MCF 10A (cell line): ENCODE data around the gene SETMAR. TPM values are rescaled to one million over a fixed set of nuclear protein-coding genes. Genes with fewer than 3 reads are reported as not detected.
"Not testable (repeated sequence)": the region's sequence is repeated elsewhere in the genome, so short reads cannot be mapped to it uniquely, and the experiment has no call there.

Source experiments
- BruUV-seq: library from RNA; stranded (reverse); fragments of 400-500 nt; replicated peaks from 2 replicates; lab custom pipeline; 2021; lab: Mats Ljungman, UMichigan
- CTCF ChIA-PET: fragments of 300-600 bp; sonication (Branson Sonifier 250); formaldehyde crosslinking; extraction: SDS; loops from one replicate; lab custom pipeline; 2021; ENCODE audit warnings: antibody characterized with exemption, inconsistent platforms; lab: Yijun Ruan, JAX
- POLR2A ChIA-PET: fragments of 300-600, 350-650 bp; sonication (Branson Sonifier 250); formaldehyde crosslinking; extraction: SDS; loops from one replicate; lab custom pipeline; 2020; ENCODE audit warnings: antibody characterized with exemption, inconsistent platforms; lab: Yijun Ruan, JAX
- DNase-seq: peaks from one replicate; pipeline ENCODE4 v3.0.0-alpha.2; 2018; ENCODE audit not compliant: unreplicated experiment
- H3K27ac Mint-ChIP-seq: one replicate; pipeline ENCODE4 v1.8.0; 2022; ENCODE audit warnings: mild to moderate bottlenecking, low read depth, mixed read lengths; ENCODE audit not compliant: unreplicated experiment
- H3K27me3 Mint-ChIP-seq: one replicate; pipeline ENCODE4 v1.8.0; 2022; ENCODE audit warnings: mixed read lengths; ENCODE audit not compliant: insufficient read depth, unreplicated experiment
- H3K36me3 Mint-ChIP-seq: one replicate; pipeline ENCODE4 v1.8.0; 2022; ENCODE audit warnings: mild to moderate bottlenecking, moderate library complexity, mixed read lengths; ENCODE audit not compliant: insufficient read depth, unreplicated experiment
- H3K4me1 Mint-ChIP-seq: one replicate; pipeline ENCODE4 v1.8.0; 2022; ENCODE audit warnings: mixed read lengths; ENCODE audit not compliant: insufficient read depth, unreplicated experiment
- H3K4me3 Mint-ChIP-seq: one replicate; pipeline ENCODE4 v1.8.0; 2022; ENCODE audit warnings: mild to moderate bottlenecking, moderate library complexity, mixed read lengths; ENCODE audit not compliant: unreplicated experiment
- H3K9me3 Mint-ChIP-seq: one replicate; pipeline ENCODE4 v1.8.0; 2022; ENCODE audit warnings: mixed read lengths; ENCODE audit not compliant: unreplicated experiment
- CTCF ChIP-seq: fragments of 200-600 bp; IDR thresholded peaks from one replicate; pipeline ENCODE4 v1.8.0; 2022; ENCODE audit warnings: antibody characterized with exemption, mild to moderate bottlenecking; ENCODE audit not compliant: unreplicated experiment
- intact Hi-C: fragments of 100-400 bp; cut with micrococcal nuclease; formaldehyde crosslinking; loops from 2 replicates; pipeline ENCODE4 v1.14.1; 2022
- total RNA-seq: library from RNA; stranded (reverse); gene quantifications from 2 replicates; pipeline ENCODE4 v1.2.3, GENCODE V29; 2022

Gene SETMAR
- total RNA-seq, 1 experiment from 2014 or later: 8.3 TPM

- Mint-ChIP-seq H3K27me3 (no peaks in the 10 kb centered on the region), H3K9me3 (no peaks in the 10 kb centered on the region), H3K4me1 (peaks cover 8% of the 10 kb centered on the region), H3K4me3 (no peak overlapping the region), H3K36me3 (no peaks in the 10 kb centered on the region), H3K27ac (no peak overlapping the region)
- no TSS peak for BruUV-seq
- no peak for DNase-seq
- ChIA-PET CTCF (interaction anchor here (0.6 to 1.2 kb wide), 4 partner anchors 11 to 1144 kb away, joined by 3 to 4 read pairs (median 4); no protein-coding TSS in a partner anchor), POLR2A (interaction anchor here (2.6 to 5.1 kb wide), 2 partner anchors 13 to 18 kb away, joined by 11 to 47 read pairs; no protein-coding TSS in a partner anchor)
- intact Hi-C loops: no loop called here
- TF ChIP-seq CTCF: no peak
Measured at GRCh38 chr3:4321732-4322131, 18.6 kb downstream of the SETMAR start.

DNA sequence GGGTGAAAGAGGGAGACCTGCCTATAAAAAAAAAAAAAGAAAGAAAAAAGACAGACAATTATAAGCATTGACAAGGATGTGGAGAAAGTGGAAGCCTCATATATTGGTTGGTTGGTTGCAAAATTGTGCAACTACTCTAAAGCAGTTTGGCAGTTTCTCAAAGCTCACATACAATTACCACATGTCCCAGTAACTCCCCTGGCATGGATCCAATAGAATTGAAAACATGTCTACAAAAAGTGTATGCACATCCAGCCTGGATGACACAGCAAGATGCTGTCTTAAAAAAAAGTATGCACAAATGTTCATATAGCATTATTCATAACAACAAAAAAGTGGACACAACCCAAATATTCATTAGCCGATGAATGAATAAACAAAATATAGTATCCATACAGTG lies 19.5 kb downstream of the SETMAR start:
- no peak overlapping the region for H3K4me3 Mint-ChIP-seq
- H3K27ac Mint-ChIP-seq: peak overlapping the region; percentile 71
- TF ChIP-seq CTCF: no peak
- intact Hi-C loops: no loop called here
- no peaks in the 10 kb centered on the region for H3K9me3 Mint-ChIP-seq
- no peaks in the 10 kb centered on the region for H3K27me3 Mint-ChIP-seq
- peak; percentile 95 for DNase-seq
- BruUV-seq: no TSS peak
- H3K4me1 Mint-ChIP-seq: peaks cover 8% of the 10 kb centered on the region
- CTCF ChIA-PET: interaction anchor here (0.6 to 2.3 kb wide), 5 partner anchors 11 to 1145 kb away, joined by 3 to 6 read pairs (median 4); no protein-coding TSS in a partner anchor
- no peaks in the 10 kb centered on the region for H3K36me3 Mint-ChIP-seq
- POLR2A ChIA-PET: interaction anchor here (1.5 to 5.1 kb wide), 3 partner anchors 8 to 19 kb away, joined by 3 to 47 read pairs (median 11); no protein-coding TSS in a partner anchor

DNA sequence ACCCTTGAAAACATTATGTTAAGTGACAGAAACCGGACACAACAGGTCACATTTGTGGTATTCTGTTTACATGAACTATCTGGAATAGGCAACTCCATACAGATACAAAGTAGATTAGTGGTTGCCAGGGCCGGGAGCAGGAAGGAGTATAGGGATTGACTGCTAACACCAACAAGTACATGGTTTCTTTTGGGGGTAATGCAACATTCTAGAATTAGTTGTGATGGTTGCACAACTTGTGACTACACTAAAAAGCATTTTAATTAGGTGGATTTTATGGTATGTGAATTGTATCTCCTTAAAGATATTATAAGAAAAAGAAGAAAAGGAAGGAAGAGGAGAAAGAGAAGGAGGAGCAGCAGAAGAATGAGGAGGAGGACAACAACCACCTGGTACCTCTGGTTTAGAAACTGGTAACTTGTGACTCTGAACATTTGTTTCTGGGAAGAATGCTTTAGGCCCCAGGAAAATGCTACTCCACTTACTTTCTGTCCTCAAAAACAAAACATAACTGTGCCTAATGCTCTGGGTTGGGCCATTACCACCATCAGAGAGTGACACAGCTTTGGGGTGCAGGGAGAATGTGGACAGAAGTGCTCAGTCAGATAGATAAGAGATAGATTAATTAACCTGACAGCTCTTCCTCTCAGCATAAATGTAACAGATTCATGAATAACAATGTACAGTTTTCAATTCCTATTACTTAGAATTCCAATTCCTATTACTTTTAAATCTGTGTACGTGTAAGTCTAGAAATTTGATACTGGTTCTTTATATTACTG lies 20.3 kb downstream of the SETMAR start:
- Mint-ChIP-seq H3K27ac (peak overlapping the region; percentile 71), H3K27me3 (no peaks in the 10 kb centered on the region), H3K4me3 (no peak overlapping the region), H3K4me1 (peaks cover 8% of the 10 kb centered on the region), H3K36me3 (no peaks in the 10 kb centered on the region), H3K9me3 (no peaks in the 10 kb centered on the region)
- BruUV-seq: no TSS peak
- ChIA-PET POLR2A (interaction anchor here (1.3 to 5.1 kb wide), 4 partner anchors 9 to 19 kb away, joined by 3 to 47 read pairs (median 8); no protein-coding TSS in a partner anchor), CTCF (interaction anchor here (1.2 to 2.3 kb wide), 3 partner anchors 10 to 310 kb away, joined by 4 to 6 read pairs (median 5); no protein-coding TSS in a partner anchor)
- intact Hi-C loops: no loop called here
- no peak for DNase-seq
- TF ChIP-seq CTCF: no peak

DNA sequence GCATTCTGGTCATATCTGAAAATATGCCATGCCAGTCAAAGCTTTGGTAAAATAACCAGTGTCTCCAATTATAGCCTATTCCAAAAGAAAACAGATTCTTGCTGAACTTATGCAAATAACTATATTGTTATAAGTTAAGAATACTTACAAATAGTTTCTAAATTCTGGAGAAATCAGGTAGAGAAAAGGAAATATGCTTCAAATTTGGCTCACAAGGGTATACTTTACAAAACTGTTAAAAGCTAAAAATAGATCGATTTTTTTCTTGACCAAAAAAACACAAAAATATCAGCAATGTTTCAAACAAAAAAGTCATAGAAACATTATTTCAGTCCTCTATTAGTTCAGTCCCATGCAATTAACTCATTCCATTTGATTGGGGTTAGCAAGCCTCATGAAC lies 23.7 kb downstream of the SETMAR start:
- intact Hi-C loops: no loop called here
- DNase-seq: no peak
- Mint-ChIP-seq H3K27ac (no peak overlapping the region), H3K4me3 (no peak overlapping the region), H3K36me3 (no peaks in the 10 kb centered on the region), H3K4me1 (peaks cover 8% of the 10 kb centered on the region), H3K9me3 (peaks cover 11% of the 10 kb centered on the region), H3K27me3 (no peaks in the 10 kb centered on the region)
- TF ChIP-seq CTCF: no peak
- BruUV-seq: no TSS peak
- ChIA-PET POLR2A (interaction anchor here (1.3 kb wide), 1 partner anchor 167 kb away, joined by 3 read pairs; the partner anchor contains the start of gene ITPR1), CTCF (interaction anchor here (0.7 to 2.9 kb wide), 6 partner anchors 11 to 1127 kb away, joined by 3 to 16 read pairs (median 6); no protein-coding TSS in a partner anchor)

GRCh38 chr3:4329806-4330205 lies 26.6 kb downstream of the SETMAR start:
- BruUV-seq, DNase-seq, H3K36me3 Mint-ChIP-seq, H3K4me3 Mint-ChIP-seq, H3K27ac Mint-ChIP-seq, H3K4me1 Mint-ChIP-seq, intact Hi-C loops, CTCF ChIA-PET, H3K27me3 Mint-ChIP-seq, POLR2A ChIA-PET: not testable (repeated sequence)
- H3K9me3 Mint-ChIP-seq: peaks cover 11% of the 10 kb centered on the region
